Kidney (tissue), 14 donors: ENCODE results near the gene ZNF747. TPM values are rescaled to one million over a fixed set of nuclear protein-coding genes. Genes with fewer than 3 reads are reported as not detected.
A peak's percentile ranks its signal among the peaks of the same experiment; 100 is the strongest.

ENCODE experiments used
- DNase-seq, 5 donors: peaks; one replicate each; pipeline ENCODE4 v3.0.0-alpha.2; 2013 to 2020
- FAIRE-seq: peaks from 2 replicates; lab custom pipeline; 2012; peaks lifted over from hg19 to GRCh38; lab: Jason Lieb, UNC
- H3K27ac ChIP-seq, 2 donors: one replicate each; pipeline ENCODE4 v1.7.0; 2013; ENCODE audit warnings: low read depth in 2 of 2, low read length in 2 of 2, inconsistent platforms in 1 of 2
- H3K27me3 ChIP-seq: one replicate; pipeline ENCODE4 v1.7.1; 2013; ENCODE audit warnings: low read length, inconsistent platforms; ENCODE audit not compliant: control insufficient read depth, insufficient read depth
- H3K36me3 ChIP-seq, 3 donors: one replicate each; pipeline versions ENCODE4 v1.7.0 to v1.7.1; 2013; ENCODE audit warnings: low read length in 3 of 3, control low read depth in 1 of 3, inconsistent platforms in 1 of 3; ENCODE audit not compliant: insufficient read depth in 3 of 3, control insufficient read depth in 2 of 3
- H3K4me1 ChIP-seq, 3 donors: one replicate each; pipeline versions ENCODE4 v1.7.0 to v1.7.1; 2013; ENCODE audit warnings: low read length in 3 of 3, inconsistent platforms in 1 of 3, low read depth in 1 of 3; ENCODE audit not compliant: control insufficient read depth in 2 of 3, insufficient read depth in 2 of 3
- H3K4me3 ChIP-seq, 3 donors: one replicate each; pipeline versions ENCODE4 v1.7.0 to v1.8.1; 2013; ENCODE audit warnings: low read length in 3 of 3, control low read depth in 1 of 3, inconsistent platforms in 1 of 3
- H3K9ac ChIP-seq, 3 donors: one replicate each; pipeline versions ENCODE4 v1.7.0 to v1.7.1; 2013; ENCODE audit warnings: low read length in 3 of 3, control low read depth in 1 of 3, inconsistent platforms in 1 of 3
- H3K9me3 ChIP-seq, 3 donors: one replicate each; pipeline versions ENCODE4 v1.7.0 to v1.7.1; 2013; ENCODE audit warnings: low read length in 3 of 3, control low read depth in 1 of 3, inconsistent platforms in 1 of 3; ENCODE audit not compliant: control insufficient read depth in 2 of 3, insufficient read depth in 1 of 3
- intact Hi-C: fragments of 100-400 bp; cut with DNase I; formaldehyde crosslinking; loops from one replicate; pipeline ENCODE4 v1.11.1; 2022
- polyA plus RNA-seq: library from polyadenylated mRNA; stranded (reverse); fragments of 350-450 nt; fragmentation: Illumina TruSeq; extraction: RNeasy Lipid Tissue Mini Kit (QIAGEN cat#74804); gene quantifications from one replicate; pipeline ENCODE4 v1.2.3, GENCODE V29; 2014; ENCODE audit warnings: low read depth, low replicate concordance; ENCODE audit not compliant: insufficient read depth
- total RNA-seq: library from RNA; stranded (reverse); fragmentation: NEBNext Ultra II Directional; extraction: Animal tissue kit (Norgen Biotek cat#: 25700); gene quantifications from one replicate; pipeline ENCODE4 v1.2.1, GENCODE V29; 2021
- TF ChIP-seq, protein P1 (sequence below): IDR thresholded peaks from 3 replicates; pipeline ENCODE4 v1.5.1; 2012; ENCODE audit warnings: mild to moderate bottlenecking, moderate library complexity, borderline replicate concordance; ENCODE audit not compliant: insufficient read depth; ENCODE audit errors: extremely low read depth
- donor health status: control.
- donor health status: control.
- donor health status: control.
- donor health status: control.
- donor health status: control.
- donor health status: DM: yes; HTN: yes; CAD: no.
- donor health status: Normal renal cell carcinoma (clear cell type).

Gene ZNF747
- total and polyA plus RNA-seq, 2 donors from 2014 or later, result 10.1 to 11.6 TPM

DNA sequence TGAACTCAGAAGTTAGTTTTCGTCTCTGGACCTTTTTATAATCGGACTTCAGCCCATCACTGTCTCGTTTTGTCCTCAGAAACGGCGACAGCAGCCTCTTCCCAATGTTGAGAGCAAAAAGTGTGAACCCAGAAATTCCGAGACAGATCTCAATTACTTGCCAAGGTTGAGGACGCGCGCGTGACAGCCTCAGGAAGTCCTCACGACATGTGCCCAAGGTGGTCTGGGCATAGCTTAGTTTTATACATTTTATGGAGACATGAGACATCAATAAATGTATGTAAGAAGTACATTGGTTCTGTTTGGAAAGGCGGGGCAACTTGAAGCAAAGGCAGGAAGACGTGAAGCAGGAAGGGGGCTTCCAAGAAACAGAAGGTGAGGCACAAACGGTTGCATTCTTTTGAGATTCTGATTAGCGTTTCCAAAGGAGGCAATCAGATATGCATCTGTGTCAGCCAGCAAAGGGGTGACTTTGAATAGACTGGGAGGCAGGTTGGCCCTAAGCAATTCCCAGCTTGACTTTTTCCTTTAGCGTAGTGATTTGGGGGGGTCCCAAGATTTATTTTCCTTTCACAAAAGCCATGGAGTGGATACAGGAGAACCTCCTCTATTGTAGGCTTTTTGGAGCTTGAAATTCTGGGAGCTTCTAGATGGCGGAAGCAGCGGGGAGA is 583 bp upstream of the ZNF747 start:
- H3K9ac ChIP-seq, result peak overlapping the region; percentile 89 to 97 (median 95)
- no peaks in the 10 kb centered on the region for H3K9me3 ChIP-seq
- FAIRE-seq (no peak), DNase-seq (peak in 1 of 5 donors; percentile 54)
- peaks cover 0 to 6% (median 2%) of the 10 kb centered on the region in 3 donors for H3K36me3 ChIP-seq
- TF ChIP-seq, protein P1, sequence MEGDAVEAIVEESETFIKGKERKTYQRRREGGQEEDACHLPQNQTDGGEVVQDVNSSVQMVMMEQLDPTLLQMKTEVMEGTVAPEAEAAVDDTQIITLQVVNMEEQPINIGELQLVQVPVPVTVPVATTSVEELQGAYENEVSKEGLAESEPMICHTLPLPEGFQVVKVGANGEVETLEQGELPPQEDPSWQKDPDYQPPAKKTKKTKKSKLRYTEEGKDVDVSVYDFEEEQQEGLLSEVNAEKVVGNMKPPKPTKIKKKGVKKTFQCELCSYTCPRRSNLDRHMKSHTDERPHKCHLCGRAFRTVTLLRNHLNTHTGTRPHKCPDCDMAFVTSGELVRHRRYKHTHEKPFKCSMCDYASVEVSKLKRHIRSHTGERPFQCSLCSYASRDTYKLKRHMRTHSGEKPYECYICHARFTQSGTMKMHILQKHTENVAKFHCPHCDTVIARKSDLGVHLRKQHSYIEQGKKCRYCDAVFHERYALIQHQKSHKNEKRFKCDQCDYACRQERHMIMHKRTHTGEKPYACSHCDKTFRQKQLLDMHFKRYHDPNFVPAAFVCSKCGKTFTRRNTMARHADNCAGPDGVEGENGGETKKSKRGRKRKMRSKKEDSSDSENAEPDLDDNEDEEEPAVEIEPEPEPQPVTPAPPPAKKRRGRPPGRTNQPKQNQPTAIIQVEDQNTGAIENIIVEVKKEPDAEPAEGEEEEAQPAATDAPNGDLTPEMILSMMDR, result no peak
- H3K27ac ChIP-seq, result peak overlapping the region; percentile 98 to 99
- intact Hi-C loops, result no loop called here
- no peaks in the 10 kb centered on the region for H3K27me3 ChIP-seq
- peak overlapping the region; percentile 85 to 99 (median 91) for H3K4me3 ChIP-seq
- H3K4me1 ChIP-seq, result peaks cover 0 to 11% (median 6%) of the 10 kb centered on the region in 3 donors

DNA sequence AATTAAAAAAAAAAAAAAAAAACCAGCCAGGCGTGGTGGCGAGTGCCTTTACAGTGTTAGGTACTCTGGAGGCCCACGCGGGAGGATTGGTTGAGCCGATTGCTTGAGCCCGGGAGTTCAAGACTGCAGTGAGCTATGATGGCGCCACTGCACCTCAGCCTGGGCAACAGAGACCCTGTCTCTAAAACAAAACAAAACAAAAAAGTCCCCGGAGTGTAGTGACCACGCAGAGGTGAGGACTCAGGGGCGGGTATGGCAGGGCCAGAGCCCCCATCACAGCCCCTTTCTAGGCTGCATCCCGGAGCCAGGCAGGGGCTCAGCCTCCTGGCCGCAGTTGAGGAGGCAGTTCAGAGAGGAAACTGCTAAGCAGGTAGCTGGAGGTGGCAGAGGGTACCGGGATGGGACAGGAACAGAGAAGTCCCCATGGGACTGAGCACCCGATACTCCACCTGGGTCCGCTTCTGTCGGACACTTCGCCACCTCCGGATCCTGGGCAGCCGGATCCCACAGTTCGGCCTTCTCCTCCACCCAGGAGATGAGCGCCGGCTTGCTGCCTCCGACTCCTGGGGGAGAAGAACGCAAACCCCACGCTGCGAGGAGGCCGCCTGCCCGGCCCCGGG is 800 bp downstream of the ZNF747 start:
- DNase-seq (peak in 4 of 5 donors; percentile 25 to 61 (median 44)), FAIRE-seq (no peak)
- no peaks in the 10 kb centered on the region for H3K9me3 ChIP-seq
- H3K9ac ChIP-seq, result peak overlapping the region; percentile 36 to 98 (median 89)
- peaks cover 0 to 11% (median 7%) of the 10 kb centered on the region in 3 donors for H3K4me1 ChIP-seq
- peak overlapping the region; percentile 98 to 99 for H3K27ac ChIP-seq
- intact Hi-C loops, result no loop called here
- peak overlapping the region; percentile 85 to 91 (median 88) for H3K4me3 ChIP-seq
- no peaks in the 10 kb centered on the region for H3K27me3 ChIP-seq
- TF ChIP-seq, protein P1, result no peak
- peaks cover 0 to 6% (median 2%) of the 10 kb centered on the region in 3 donors for H3K36me3 ChIP-seq

DNA sequence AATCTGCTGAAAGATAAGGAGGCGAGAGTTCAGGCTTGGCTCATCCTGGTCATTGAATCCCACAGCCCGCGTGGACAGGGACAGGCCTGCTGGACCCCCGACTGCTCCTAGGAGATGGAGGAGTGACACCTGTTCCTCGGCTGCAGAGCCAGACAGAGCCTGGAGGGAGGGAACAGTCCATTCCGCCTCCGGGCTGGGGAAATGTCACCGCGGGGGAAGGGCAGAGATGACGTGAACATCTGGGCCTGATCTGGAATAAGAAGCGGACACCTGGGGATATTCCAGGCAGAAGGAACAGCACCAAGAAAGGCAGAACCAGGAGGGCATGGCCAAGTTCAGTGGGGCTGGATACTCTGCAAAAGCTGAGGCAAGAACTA is 1.5 kb downstream of the ZNF747 start:
- DNase-seq, result peak in 3 of 5 donors; percentile 24 to 68 (median 42)
- Histone ChIP-seq H3K27me3 (no peaks in the 10 kb centered on the region), H3K9me3 (no peaks in the 10 kb centered on the region), H3K9ac (peak overlapping the region in 1 of 3 donors; percentile 27), H3K4me3 (no peak overlapping the region), H3K27ac (no peak overlapping the region), H3K36me3 (peaks cover 0 to 6% (median 2%) of the 10 kb centered on the region in 3 donors), H3K4me1 (peaks cover 0 to 11% (median 8%) of the 10 kb centered on the region in 3 donors)
- TF ChIP-seq, protein P1, result no peak
- FAIRE-seq, result no peak
- intact Hi-C loops, result no loop called here
